H7 (cell line): Measurements from ENCODE around the gene GRK4. TPM values are rescaled to one million over a fixed set of nuclear protein-coding genes. Genes with fewer than 3 reads are reported as not detected.
"Not testable (repeated sequence)": the region's sequence is repeated elsewhere in the genome, so short reads cannot be mapped to it uniquely, and the experiment has no call there.

Source experiments
- DNase-seq: peaks from one replicate; pipeline ENCODE4 v3.0.0; 2012
- H3K27me3 ChIP-seq: 2 replicates; pipeline ENCODE4 v1.6.0; 2011; ENCODE audit warnings: mild to moderate bottlenecking, low read length; ENCODE audit not compliant: control insufficient read depth, insufficient read depth
- H3K36me3 ChIP-seq: replicated peaks from 2 replicates; pipeline ENCODE4 v1.5.1; 2011; ENCODE audit warnings: low read length; ENCODE audit not compliant: control insufficient read depth, insufficient read depth
- H3K4me3 ChIP-seq: 2 replicates; pipeline ENCODE4 v1.5.1; 2011; ENCODE audit warnings: low read depth, mild to moderate bottlenecking, control low read depth, low read length, moderate library complexity; ENCODE audit not compliant: insufficient read depth
- total RNA-seq: library from RNA; depleted of rRNA; stranded (reverse); fragments of >200 nt; shearing (Covaris generic); gene quantifications from 2 replicates; pipeline ENCODE4 v1.2.3, GENCODE V29; 2014; rRNA removed

Gene GRK4
- total RNA-seq: 0.48 and 1.9 TPM in 2 replicates

GRCh38 chr4:2963175-2963965 lies at the start of gene GRK4, which contains the start of gene NOP14:
GRK4 (plus strand) TSS chr4:2963571; CDS start chr4:2964071, 500 bp downstream.
NOP14 (minus strand) TSS chr4:2963406; CDS start chr4:2963319, 87 bp downstream.
- Histone ChIP-seq H3K36me3 (no peaks in the 10 kb centered on the region), H3K4me3 (peak within 1 kb of the TSS; percentile 75), H3K27me3 (peaks cover 7% of the 10 kb centered on the region)
- peak; percentile 96 for DNase-seq

DNA sequence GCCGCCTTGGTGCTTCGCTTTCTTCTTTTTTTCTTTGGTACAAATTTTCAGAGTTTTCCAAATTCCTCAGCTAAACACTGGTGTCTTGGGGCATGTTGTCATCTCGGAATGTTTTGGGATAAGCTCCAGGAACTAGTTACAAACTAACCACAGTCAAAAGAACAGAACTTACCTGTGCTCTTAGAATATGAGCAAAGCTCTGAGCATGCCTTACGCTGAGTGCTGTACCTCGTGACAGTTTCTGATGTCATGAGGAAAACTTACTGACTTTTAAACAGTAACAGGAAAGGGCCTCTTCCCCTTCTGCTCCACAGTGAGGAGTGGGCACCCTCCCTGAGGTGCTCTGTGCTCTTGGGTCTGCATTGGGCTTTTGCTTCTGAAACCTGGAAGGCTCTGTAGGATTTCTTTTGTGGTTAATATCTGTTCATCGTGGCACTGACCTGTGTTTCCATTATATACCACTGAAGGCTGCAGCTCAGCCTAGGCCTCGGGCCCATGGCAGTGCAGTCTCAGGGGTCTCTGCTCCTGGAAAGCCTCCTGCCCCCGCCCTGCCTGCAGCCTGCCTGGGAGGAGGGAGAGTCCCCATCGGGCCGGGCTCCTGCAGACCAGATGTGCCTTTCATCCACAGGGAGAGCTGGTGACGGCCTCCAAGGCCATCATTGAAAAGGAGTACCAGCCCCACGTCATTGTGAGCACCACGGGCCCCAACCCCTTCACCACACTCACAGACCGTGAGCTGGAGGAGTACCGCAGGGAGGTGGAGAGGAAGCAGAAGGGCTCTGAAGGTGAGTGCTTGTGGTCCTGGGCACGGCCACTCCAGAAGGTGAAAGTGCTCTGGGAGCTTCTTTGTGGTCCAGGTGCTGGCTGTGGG lies 48.9 kb upstream of the GRK4 start:
- DNase-seq: peak; percentile 24
- Histone ChIP-seq H3K27me3 (no peaks in the 10 kb centered on the region), H3K36me3 (peaks cover 25% of the 10 kb centered on the region), H3K4me3 (no peak overlapping the region)

- Histone ChIP-seq H3K36me3 (peaks cover 21% of the 10 kb centered on the region), H3K4me3 (no peak overlapping the region), H3K27me3 (no peaks in the 10 kb centered on the region)
- DNase-seq: no peak
These were observed 47.6 kb upstream of the GRK4 start for GRCh38 chr4:2915789-2916188.

DNA sequence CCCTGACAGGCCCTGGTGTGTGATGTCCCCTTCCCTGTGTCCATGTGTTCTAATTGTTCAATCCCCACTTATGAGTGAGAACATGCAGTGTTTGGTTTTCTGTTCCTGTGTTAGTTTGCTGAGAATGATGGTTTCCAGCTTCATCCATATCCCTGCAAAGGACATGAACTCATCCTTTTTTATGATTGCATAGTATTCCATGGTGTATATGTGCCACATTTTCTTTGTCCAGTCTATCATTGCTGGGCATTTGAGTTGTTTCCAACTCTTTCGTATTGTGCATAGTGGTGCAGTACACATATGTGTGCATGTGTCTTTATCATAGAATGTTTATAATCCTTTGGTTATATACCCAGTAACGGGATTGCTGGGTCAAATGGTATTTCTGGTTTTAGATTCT lies 46.7 kb upstream of the GRK4 start:
- peaks cover 16% of the 10 kb centered on the region for H3K36me3 ChIP-seq

DNA sequence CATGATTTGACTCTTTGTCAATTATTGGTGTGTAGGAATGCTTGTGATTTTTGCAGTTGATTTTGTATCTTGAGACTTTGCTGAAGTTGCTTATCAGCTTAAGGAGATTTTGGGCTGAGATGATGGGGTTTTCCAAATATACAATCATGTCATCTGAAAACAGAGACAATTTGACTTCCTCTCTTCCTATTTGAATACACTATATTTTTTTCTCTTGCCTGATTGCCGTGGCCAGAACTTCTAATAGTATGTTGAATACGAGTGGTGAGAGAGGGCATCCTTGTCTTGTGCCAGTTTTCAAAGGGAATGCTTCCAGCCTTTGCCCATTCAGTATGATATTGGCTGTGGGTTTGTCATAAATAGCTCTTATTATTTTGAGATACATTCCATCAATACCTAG lies 45.1 kb upstream of the GRK4 start:
- H3K36me3 ChIP-seq, H3K4me3 ChIP-seq, H3K27me3 ChIP-seq, DNase-seq: not testable (repeated sequence)

More for the DNA sequence above, 46.7 kb upstream of the GRK4 start:
- H3K4me3 ChIP-seq, DNase-seq, H3K27me3 ChIP-seq: not testable (repeated sequence)

DNA sequence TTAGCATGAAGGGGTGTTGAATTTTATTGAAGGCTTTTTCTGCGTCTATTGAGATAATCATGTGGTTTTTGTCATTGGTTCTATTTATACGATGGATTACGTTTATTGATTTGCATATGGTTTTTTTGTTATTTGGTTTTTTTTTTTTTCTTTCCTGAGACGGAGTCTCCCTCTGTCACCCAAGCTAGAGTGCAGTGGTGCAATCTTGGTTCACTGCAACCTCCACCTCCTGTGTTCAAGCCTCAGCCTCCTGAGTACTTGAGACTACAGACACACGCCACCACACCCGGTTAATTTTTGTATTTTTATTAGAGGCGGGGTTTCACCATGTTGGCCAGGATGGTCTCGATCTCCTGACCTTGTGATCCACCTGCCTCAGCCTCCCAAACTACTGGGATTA lies 44.7 kb upstream of the GRK4 start:
- H3K27me3 ChIP-seq, H3K4me3 ChIP-seq, DNase-seq, H3K36me3 ChIP-seq: not testable (repeated sequence)

DNA sequence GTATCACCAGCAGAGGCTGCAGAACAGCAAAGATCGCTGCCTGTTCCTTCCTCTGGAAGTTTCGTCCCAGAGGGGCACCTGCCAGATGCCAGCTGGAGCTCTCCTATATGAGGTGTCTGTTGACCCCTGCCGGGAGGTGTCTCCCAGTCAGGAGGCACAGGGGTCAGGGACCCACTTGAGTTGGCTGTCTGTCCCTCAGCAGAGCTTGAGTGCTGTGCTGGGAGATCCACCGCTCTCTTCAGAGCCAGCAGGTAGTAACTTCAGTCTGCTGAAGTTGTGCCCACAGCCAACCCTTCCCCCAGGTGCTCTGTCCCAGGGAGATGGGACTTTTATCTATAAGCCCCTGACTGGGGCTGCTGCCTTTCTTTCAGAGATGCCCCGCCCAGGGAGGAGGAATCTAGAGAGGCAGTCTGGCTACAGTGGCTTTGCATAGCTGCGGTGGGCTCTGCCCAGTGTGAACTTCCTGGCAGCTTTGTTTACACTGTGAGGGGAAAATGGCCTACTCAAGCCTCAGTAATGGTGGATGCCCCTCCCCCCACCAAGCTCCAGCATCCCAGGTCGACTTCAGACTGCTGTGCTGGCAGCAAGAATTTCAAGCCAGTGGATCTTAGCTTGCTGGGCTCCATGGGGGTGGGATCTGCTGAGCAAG lies 40.8 kb upstream of the GRK4 start:
- not testable (repeated sequence) for H3K4me3 ChIP-seq, H3K36me3 ChIP-seq, DNase-seq, H3K27me3 ChIP-seq

DNA sequence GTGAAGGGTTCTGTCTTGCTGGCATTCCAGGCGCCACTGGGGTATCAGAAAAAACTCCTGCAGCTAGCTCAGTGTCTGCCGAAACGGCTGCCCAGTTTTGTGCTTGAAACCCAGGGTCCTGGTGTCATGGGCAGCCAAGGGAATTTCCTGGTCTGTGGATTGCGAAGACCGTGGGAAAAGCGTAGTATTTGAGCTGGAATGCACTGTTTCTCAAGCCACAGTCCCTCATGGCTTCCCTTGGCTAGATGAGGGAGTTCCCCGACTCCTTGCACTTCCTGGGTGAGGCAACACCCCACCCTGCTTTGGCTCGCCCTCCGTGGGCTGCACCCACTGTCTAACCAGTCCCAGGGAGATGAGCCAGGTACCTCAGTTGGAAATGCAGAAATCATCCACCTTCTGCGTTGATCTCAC lies 40.2 kb upstream of the GRK4 start:
- Histone ChIP-seq H3K4me3 (no peak overlapping the region), H3K36me3 (peaks cover 6% of the 10 kb centered on the region), H3K27me3 (no peaks in the 10 kb centered on the region)
- DNase-seq: peak; percentile 29

GRCh38 chr4:2923668-2924173 lies 39.6 kb upstream of the GRK4 start:
- DNase-seq: peak; percentile 42
- Histone ChIP-seq H3K27me3 (no peaks in the 10 kb centered on the region), H3K36me3 (peaks cover 7% of the 10 kb centered on the region)

GRCh38 chr4:2924286-2924685 lies 39.1 kb upstream of the GRK4 start:
- Histone ChIP-seq H3K36me3 (peaks cover 11% of the 10 kb centered on the region), H3K4me3 (no peak overlapping the region), H3K27me3 (no peaks in the 10 kb centered on the region)
- no peak for DNase-seq

More at GRCh38 chr4:2923668-2924173, 39.6 kb upstream of the GRK4 start:
- no peak overlapping the region for H3K4me3 ChIP-seq

DNA sequence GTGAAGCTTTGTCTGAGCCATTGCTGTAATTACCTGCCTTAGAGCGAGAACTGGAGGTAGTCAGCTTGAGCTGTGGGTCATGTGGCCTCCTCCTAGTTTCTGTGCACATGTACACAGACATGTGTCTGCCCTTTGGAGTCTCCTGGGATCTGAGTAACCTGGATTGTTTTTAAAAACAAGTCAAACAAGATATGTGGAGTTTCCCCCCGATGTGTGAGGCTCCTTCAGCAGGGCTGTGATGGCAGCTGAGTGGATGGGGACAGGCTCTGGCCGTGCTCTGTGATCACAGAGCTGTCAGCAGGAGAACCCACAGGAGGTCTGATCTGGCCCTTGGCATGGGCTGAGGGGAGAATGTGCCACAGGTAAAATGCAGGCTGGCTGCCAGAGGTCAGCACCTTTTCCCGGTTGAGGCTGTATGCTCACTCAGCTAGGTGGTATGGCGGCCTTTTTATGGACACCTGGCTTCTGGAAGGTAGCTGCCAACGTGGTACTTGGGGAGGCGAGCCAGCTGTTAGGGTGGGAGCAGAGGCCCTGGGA lies 38.5 kb upstream of the GRK4 start:
- no peak for DNase-seq

GRCh38 chr4:2925496-2925895 lies 37.9 kb upstream of the GRK4 start:
- Histone ChIP-seq H3K4me3 (no peak overlapping the region), H3K27me3 (no peaks in the 10 kb centered on the region), H3K36me3 (peaks cover 13% of the 10 kb centered on the region)
- peak; percentile 20 for DNase-seq

More for the DNA sequence above, 38.5 kb upstream of the GRK4 start:
- Histone ChIP-seq H3K27me3 (no peaks in the 10 kb centered on the region), H3K36me3 (peaks cover 13% of the 10 kb centered on the region), H3K4me3 (no peak overlapping the region)

DNA sequence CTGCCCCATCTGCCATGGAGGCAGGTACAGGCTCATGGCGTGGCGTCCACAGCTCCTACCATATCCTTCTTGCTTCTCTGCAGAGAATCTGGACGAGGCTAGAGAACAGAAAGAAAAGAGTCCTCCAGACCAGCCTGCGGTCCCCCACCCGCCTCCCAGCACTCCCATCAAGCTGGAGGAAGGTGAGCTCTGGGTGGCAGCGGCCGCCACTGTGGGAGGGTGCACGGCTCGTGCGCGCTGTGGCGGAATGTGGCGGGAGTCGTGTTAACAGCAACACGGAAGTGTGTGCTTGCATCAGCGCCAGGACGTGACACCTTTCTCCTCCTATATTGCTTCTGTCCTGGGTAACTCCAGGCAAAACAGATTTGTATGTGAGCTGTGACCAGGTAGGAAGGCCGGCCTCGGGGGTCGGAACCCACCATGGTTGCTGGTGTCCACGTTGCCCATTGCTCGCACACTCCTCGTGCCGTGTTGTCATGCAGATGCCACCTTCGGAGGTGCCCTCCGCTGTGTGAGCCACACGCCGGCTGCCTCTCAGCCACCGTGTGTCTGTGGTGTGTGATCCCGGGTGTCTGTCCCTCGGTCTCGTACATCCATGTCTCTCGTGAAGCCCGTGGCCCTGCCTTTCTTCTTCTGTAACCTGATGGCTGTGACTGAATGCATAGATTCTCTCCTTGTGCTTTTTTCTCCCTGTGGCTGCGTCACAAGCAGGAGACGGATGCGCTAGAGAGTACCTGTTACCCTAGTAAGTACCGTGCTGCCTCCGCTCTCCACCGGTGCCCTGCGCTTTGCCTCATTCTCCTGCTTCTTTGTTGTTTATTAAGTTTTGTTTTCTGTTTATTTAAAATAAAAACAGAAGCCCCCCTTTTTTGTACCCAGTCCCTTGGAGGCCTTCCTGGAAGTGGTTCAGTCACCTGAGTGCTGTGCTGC lies 37.2 kb upstream of the GRK4 start:
- peak; percentile 46 for DNase-seq
- Histone ChIP-seq H3K36me3 (peaks cover 15% of the 10 kb centered on the region), H3K4me3 (no peak overlapping the region), H3K27me3 (no peaks in the 10 kb centered on the region)
